GM21576 (cell line): ENCODE measurements around the gene UAP1.
"Not testable (repeated sequence)": the region's sequence is repeated elsewhere in the genome, so short reads cannot be mapped to it uniquely, and the experiment has no call there.

ENCODE experiments used
- ATAC-seq: cut with Tn5 transposase; IDR thresholded peaks from one replicate; pipeline ENCODE4 v1.9.1; 2021; ENCODE audit warnings: mild to moderate bottlenecking, moderate library complexity; ENCODE audit not compliant: unreplicated experiment

UAP1 gene

GRCh38 chr1:162564762-162565218 lies 3.3 kb downstream of the UAP1 start:
- no peak for ATAC-seq

DNA sequence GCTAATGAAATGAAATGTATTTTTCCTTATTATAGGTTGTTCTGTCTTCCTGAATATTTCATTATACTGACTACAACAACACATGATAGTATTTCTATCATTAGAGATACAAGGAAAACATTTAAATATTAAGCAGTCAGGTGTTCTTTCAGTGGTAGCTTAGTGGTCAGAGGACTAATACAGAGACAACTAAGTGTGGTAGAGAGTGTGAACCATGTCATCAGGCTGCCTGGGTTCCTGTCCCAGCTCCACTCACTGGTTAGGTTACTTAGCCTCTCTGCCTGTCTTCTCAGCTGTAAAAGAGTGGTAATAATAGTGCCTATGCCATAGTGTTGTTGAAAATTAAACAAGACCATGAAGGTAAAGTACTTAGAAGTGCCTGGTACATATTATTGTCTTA lies 3.9 kb downstream of the UAP1 start:
- no peak for ATAC-seq

DNA sequence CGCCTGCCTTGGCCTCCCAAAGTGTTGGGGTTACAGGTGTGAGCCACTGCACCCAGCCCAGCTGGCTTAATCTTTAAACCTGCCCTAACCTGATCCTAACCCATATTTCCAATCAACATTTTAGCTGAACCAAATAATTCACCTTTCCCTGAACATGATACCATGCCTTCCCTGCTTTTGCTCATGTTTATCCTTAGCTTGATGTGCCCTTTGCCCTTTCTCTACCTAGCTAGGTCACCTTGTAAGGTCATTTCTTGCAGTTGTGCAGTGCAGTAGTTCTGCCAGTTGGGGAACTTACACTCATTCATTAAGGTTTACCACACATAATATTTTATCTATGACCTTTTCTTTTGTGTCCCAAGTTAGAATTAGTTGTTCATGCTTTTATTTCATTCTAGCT lies 5.3 kb downstream of the UAP1 start:
- ATAC-seq, result no peak

DNA sequence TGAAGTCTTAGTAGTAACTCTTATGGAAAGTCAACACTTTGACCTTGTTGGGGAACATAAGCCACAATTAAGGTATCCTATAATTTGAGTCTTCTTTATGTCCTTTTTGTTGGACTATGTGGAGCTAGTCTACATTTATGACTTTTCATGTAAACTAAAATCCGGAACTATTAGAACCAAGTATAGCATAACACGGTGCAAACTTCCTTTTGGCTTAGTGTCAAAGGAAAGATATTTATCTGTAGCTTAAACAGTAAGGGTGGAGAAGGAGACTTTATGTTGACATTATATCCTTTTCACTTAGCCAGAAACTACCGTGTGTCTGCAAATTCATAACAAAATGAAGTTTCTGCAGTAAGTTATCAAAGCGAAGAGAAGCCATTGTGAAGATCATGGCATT lies 7.3 kb downstream of the UAP1 start:
- ATAC-seq, result no peak

DNA sequence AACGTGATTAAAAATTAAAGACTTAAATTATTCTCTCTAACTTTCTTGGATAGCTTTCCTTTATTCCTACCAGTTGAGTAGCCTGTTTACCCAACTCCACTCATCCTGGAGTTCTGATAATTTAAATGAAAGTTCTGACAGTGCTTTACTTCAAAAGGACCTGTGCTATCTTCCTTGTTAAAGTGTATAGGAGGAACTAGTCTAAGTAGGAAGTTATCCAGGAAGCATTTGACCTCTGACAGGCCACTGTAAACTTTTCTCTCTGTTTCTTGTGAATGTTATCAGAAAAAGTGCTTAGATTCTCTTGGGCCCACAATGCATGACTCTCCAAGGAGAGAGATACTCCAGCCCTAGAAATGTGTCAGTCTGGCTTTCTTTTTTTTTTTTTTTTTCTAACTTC lies 9.2 kb downstream of the UAP1 start:
- ATAC-seq, result no peak

- not testable (repeated sequence) for ATAC-seq
Measured at GRCh38 chr1:162571121-162571520, 9.6 kb downstream of the UAP1 start.

DNA sequence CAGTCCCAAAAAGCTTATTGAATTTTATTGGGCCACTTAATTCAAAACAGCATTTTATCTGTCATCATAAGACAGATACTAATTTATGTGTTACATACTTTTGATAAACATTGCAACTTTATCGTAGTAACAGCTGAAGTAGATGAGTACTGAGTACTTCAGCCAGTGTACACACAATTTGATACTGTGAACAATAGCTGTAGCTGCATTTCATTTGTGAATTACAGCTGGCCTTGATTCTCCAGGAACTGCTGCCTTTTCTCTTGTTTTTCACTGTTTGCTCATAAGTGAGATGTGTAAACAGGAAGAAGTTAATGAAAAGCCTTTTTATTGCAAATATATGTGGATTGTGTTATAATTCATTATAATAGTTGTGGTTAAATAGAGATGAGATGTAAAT lies 10.2 kb downstream of the UAP1 start:
- ATAC-seq, result no peak

DNA sequence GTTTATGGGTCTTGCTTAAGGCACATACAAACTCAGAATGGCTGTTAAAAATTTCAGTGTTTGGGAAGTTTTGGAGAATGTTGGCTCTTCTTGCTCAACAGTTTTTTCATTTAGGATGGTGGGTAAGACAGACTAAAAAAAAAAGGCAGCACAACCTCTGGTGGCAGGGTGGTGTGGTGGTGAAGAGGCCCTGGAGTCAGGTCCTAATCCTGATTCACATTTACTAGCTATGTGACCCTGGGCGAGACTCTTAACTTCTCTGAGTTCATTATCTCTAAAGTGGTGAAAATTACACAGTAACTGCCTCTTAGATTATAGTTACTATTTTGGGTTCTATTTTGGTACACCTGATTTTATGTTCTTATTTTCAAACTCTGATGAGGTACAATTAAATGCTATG lies 11.6 kb downstream of the UAP1 start:
- no peak for ATAC-seq

DNA sequence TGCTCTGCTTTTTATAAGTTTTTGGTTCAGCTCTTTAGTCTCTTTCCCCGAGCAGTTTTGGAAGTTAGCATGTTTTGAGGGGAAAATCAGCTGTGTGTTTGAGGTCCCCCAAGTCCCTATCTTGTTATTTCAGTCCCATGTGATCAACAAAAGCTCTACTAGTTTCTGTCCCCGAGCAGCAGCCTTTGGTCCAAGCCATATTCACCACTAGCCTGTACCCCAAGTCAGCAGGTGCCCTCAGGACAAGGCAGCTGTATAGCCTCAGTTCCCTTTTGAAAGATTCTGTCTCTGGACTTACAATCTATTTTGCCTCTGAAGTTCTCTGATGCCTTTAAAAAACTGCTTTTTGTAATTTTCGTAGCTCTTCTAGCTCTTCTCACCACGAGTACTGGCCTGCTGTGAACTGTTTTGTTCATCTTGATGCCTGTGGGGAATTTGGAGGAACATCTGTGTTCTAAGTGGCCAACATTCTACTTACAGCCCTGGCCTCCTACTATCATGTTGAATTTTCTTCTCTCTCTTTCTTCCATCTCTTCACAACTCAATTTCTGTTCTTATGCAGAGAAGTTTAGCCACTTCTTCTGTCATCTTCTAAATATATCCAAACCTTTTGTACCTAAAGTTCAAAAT lies 16.7 kb downstream of the UAP1 start:
- ATAC-seq, result no peak

- ATAC-seq, result no peak
Measured at GRCh38 chr1:162578936-162579335, 17.4 kb downstream of the UAP1 start.

- no peak for ATAC-seq
Measured at GRCh38 chr1:162580308-162580707, 18.8 kb downstream of the UAP1 start.

DNA sequence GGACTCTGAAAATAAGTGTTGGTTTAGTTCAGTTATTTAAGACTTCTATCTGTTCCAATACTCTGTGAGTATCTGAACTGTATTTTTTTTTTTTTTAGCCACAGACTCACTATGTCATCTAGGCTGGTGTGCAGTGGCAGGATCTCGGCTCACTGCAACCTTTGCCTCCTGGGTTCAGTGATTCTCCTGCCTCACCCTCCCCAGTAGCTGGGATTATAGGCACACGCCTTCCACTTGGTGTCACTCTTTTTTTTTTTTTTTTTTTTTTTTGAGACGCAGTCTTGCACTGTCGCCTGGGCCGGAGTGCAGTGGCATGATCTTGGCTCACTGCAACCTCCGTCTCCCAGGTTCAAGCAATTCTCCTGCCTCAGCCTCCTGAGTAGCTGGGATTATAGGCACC lies 21.4 kb downstream of the UAP1 start:
- not testable (repeated sequence) for ATAC-seq

GRCh38 chr1:162585101-162585500 lies 23.6 kb downstream of the UAP1 start:
- not testable (repeated sequence) for ATAC-seq

GRCh38 chr1:162587347-162587746 lies 25.8 kb downstream of the UAP1 start:
- ATAC-seq, result no peak

DNA sequence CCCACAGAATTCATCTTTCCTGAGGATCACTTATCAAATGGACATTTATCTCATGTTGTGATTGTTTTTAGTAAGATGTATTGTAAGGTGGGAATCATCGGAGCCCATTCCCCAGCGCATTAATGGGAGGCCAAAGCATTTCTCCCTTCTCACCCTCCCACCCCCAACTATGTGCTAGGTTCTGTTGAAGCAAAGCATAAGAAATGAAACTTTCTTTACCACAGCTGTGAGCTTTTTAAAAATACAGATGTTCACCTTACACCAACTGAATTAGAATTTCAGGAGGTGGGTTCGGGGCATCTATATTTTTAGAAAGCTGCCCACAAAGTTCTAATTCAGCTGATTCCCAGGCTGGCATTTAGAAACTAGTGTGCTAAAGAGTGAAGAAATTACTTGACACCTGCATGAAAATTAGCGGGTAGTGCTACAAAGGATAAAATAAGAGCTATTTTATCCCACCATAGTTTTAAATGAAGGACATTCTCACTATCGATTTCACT lies 26.3 kb downstream of the UAP1 start:
- no peak for ATAC-seq

GRCh38 chr1:162590101-162590500 lies 28.6 kb downstream of the UAP1 start:
- no peak for ATAC-seq

DNA sequence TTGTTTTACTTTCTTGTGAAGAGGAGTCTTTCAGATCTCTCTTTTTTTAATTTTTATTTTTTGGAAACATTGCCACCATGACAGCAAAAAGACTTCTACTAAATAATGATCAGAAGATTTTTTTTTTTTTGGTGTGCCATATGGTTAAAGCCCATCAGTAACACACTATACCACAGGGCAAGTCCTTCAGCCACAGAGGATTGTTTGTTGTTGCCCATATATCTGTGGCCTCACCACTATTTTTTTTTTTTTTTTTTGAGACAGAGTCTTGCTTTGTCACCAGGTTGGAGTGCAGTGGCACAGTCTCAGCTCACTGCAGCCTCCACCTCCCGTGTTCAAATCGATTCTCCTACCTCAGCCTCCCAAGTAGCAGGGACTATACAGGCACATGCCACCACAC lies 29.2 kb downstream of the UAP1 start:
- no peak for ATAC-seq

GRCh38 chr1:162596514-162597170 lies 35.1 kb downstream of the UAP1 start:
- no peak for ATAC-seq

GRCh38 chr1:162599451-162599850 lies 37.9 kb downstream of the UAP1 start:
- ATAC-seq, result no peak

GRCh38 chr1:162603117-162603516 lies 41.6 kb downstream of the UAP1 start:
- ATAC-seq, result not testable (repeated sequence)

DNA sequence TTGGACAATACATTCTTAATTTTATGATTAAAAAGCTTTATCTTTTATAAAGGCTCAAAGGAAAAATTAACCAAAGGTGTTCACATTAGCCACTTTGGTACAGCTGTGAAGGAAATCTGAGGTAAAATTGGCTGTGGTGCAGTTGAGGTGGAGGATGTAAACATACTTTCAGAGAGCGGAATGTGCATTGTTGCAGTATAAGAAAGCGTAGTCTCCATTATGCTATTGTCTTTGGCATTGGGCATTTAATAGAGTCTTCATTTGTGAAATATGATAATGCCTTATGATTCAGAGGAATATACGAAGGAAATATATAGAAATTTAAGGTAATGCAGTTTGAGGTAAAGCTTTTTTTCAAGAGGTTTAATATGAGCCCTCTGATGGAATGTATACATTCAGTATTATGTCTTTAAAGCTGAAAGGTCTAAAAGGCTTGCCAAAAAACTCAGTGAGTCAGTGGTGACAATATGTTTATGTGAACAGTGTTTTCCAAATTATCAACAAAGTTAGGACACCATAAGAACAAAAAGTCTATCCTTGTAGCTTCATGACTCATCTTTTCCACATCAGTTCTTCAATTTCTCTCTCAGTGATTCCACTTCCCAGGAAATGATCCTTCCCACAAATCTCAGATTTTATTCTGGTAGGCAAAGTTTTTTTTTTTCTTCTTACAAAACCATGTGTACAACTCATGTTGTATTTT lies 43.9 kb downstream of the UAP1 start:
- no peak for ATAC-seq

GRCh38 chr1:162609306-162609705 lies 47.8 kb downstream of the UAP1 start:
- ATAC-seq, result no peak
